Gastroesophageal sphincter (tissue), 3 donors: Measurements from ENCODE around the gene PBX3.

ENCODE experiments used
- CTCF ChIP-seq, 4 experiments: fragments of 200-600 bp in 2 of 4; fragments of 450-650 bp in 2 of 4; sonication (generic) in 1 of 4; IDR thresholded peaks; one replicate each; pipeline ENCODE4 v1.5.1; 2017 to 2019; ENCODE audit warnings: antibody characterized with exemption in 4 of 4, mild to moderate bottlenecking in 2 of 4, moderate library complexity in 2 of 4
- POLR2A ChIP-seq, 2 donors: fragments of 450-650 bp; IDR thresholded peaks; one replicate each; pipeline ENCODE4 v1.6.1; 2017; ENCODE audit warnings: antibody characterized with exemption in 2 of 2, mild to moderate bottlenecking in 2 of 2, moderate library complexity in 1 of 2
- POLR2AphosphoS5 ChIP-seq: sonication (generic); formaldehyde crosslinking; IDR thresholded peaks from one replicate; pipeline ENCODE4 v1.6.1; 2017; ENCODE audit warnings: antibody characterized with exemption

GRCh38 chr9:125959315-125959714 lies 212.1 kb downstream of the PBX3 start:
- TF ChIP-seq CTCF (IDR thresholded peaks at IDR 0.05) (no peak), POLR2AphosphoS5 (no peak), POLR2A (IDR thresholded peaks at IDR 0.05) (no peak)
